BE2C (cell line): ENCODE results near the gene TNFRSF1B.

Source experiments
- DNase-seq: peaks from one replicate; pipeline ENCODE4 v3.0.0-alpha.2; 2020
- H3K27me3 ChIP-seq: fragments of 250-450 bp; sonication (Bioruptor Pico); 2 replicates; pipeline ENCODE4 v1.5.1; 2020; ENCODE audit warnings: mild to moderate bottlenecking
- H3K36me3 ChIP-seq: fragments of 250-450 bp; sonication (Bioruptor Pico); 2 replicates; pipeline ENCODE4 v1.5.1; 2020; ENCODE audit warnings: mild to moderate bottlenecking
- H3K4me1 ChIP-seq: fragments of 250-450 bp; sonication (Bioruptor Pico); 2 replicates; pipeline ENCODE4 v1.5.1; 2020
- H3K4me3 ChIP-seq: 2 replicates; pipeline ENCODE4 v1.5.1; 2011; ENCODE audit warnings: low read depth, low read length
- H3K9me3 ChIP-seq: fragments of 250-450 bp; sonication (Bioruptor Pico); 2 replicates; pipeline ENCODE4 v1.5.1; 2020
- TF ChIP-seq, protein P1 (sequence below): IDR thresholded peaks from 2 replicates; pipeline ENCODE4 v1.5.1; 2012; ENCODE audit warnings: mild to moderate bottlenecking, low read depth, low read length

Gene TNFRSF1B

DNA sequence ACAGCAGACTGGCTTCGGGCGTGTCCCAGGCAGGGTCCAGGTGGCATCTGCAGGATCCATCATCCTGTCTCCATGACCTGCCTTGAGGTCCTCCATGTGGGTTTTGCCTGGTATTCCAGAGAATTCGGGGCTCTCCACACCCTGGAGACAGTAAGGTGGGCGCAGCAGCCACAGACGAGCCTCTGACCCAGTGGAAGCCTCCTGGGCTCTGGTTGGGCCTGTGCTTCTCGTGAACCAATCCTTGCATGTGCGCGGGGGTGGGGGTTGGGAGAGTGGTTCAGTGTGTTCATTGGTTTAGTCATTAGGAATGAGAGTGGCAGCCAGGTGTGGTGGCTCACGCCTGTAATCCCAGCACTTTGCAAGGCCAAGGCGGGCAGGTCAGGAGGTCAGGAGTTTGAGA lies 32.1 kb upstream of the TNFRSF1B start:
- Histone ChIP-seq H3K4me1 (no peaks in the 10 kb centered on the region), H3K36me3 (no peaks in the 10 kb centered on the region), H3K27me3 (no peaks in the 10 kb centered on the region), H3K9me3 (no peaks in the 10 kb centered on the region), H3K4me3 (no peak overlapping the region)
- TF ChIP-seq, protein P1, sequence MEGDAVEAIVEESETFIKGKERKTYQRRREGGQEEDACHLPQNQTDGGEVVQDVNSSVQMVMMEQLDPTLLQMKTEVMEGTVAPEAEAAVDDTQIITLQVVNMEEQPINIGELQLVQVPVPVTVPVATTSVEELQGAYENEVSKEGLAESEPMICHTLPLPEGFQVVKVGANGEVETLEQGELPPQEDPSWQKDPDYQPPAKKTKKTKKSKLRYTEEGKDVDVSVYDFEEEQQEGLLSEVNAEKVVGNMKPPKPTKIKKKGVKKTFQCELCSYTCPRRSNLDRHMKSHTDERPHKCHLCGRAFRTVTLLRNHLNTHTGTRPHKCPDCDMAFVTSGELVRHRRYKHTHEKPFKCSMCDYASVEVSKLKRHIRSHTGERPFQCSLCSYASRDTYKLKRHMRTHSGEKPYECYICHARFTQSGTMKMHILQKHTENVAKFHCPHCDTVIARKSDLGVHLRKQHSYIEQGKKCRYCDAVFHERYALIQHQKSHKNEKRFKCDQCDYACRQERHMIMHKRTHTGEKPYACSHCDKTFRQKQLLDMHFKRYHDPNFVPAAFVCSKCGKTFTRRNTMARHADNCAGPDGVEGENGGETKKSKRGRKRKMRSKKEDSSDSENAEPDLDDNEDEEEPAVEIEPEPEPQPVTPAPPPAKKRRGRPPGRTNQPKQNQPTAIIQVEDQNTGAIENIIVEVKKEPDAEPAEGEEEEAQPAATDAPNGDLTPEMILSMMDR, result no peak
- DNase-seq, result no peak

DNA sequence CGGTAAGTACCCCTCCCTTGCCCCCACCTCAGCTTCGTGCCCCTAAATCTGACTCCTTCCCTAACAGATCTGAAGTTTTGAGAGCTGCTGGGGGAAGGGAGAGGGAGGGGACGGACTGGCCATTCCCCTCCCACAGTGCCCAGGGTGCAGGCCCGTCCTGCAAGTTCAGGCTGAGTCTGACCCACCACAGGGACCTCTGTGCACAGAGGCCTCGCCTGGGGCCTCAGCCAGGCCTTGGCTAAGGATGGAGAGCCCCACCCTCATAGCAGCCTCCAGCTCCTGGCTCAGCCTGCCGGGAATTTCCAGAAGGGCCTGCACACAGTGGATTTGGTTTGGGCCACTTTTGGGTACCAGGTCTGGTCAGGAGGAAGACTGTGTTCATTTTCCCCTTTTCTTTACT lies 31.2 kb upstream of the TNFRSF1B start:
- H3K36me3 ChIP-seq, result no peaks in the 10 kb centered on the region
- DNase-seq, result no peak
- H3K4me1 ChIP-seq, result no peaks in the 10 kb centered on the region
- H3K9me3 ChIP-seq, result no peaks in the 10 kb centered on the region
- H3K27me3 ChIP-seq, result no peaks in the 10 kb centered on the region
- no peak overlapping the region for H3K4me3 ChIP-seq
- TF ChIP-seq, protein P1, result no peak

DNA sequence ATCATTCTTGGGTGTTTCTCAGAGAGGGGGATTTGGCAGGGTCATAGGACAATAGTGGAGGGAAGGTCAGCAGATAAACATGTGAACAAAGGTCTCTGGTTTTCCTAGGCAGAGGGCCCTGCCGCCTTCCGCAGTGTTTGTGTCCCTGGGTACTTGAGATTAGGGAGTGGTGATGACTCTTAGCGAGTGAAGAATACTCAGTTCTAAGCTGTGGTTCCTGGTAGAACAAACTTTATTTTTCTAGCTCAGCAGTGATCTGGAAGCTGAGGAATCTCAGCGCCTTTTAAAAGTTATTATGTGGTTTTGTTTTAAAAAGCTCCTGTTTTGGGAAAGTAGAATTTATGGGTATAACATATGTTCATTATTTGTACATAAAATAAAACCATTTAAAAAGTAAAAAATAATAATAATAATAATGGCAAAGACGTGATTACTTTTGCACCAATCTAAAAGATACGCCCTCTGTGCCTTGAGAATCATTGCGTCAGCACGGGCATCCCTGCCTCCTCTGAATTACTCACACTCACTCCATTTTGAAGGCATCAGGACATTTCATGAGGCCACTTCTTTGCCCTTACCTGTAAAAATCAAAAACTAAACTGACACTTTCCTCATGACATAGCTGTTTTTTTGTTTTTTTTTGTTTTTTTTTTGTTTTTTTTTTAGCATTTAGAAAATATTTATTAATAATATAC lies 29.7 kb upstream of the TNFRSF1B start:
- Histone ChIP-seq H3K36me3 (no peaks in the 10 kb centered on the region), H3K27me3 (no peaks in the 10 kb centered on the region), H3K4me3 (no peak overlapping the region), H3K9me3 (no peaks in the 10 kb centered on the region), H3K4me1 (no peaks in the 10 kb centered on the region)
- DNase-seq, result no peak
- TF ChIP-seq, protein P1, result no peak

DNA sequence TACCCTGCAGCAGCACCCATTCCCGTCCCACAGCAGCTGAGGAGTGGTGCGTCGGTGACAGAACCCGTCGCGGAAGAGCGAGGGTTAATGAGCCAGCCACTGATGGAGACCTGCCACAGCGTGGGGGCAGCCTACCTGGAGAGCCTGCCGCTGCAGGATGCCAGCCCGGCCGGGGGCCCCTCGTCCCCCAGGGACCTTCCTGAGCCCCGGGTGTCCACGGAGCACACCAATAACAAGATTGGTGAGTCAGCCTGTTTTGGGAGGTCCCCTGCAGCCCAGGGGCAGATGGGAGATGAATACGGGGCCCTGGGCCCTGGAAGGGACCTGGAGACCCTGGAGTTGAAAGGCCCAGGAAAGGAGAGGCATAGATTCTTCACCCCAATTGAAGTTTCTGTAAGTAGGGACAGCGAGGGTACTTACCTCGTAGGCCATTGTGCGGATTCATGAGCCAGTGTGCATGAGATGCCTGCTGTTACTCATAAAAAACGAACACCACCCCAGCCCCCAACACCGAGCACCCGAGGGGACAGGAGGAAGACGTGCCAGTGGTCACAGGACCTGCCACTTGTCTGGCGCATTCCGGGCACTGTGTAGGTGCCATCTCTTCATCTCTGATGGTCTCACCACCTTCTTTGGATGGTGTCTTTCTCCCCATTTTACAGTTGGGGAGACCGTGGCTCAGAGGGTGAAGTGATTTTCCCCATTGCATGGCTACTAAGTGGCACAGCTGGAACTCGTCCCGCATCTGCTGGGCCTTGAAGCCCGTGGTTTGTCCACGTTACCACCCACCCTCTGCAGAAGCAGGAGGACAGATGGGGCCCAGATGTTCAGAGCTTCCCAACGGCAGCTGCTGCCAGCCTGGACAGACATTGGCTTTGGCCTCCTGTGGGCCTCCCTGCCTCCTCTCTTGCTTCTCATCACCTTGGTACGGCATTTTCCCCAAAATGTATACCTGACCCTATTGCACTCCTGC lies 28.3 kb upstream of the TNFRSF1B start:
- Histone ChIP-seq H3K4me3 (no peak overlapping the region), H3K27me3 (no peaks in the 10 kb centered on the region), H3K36me3 (no peaks in the 10 kb centered on the region), H3K9me3 (no peaks in the 10 kb centered on the region), H3K4me1 (no peaks in the 10 kb centered on the region)
- DNase-seq, result no peak
- TF ChIP-seq, protein P1, result no peak

DNA sequence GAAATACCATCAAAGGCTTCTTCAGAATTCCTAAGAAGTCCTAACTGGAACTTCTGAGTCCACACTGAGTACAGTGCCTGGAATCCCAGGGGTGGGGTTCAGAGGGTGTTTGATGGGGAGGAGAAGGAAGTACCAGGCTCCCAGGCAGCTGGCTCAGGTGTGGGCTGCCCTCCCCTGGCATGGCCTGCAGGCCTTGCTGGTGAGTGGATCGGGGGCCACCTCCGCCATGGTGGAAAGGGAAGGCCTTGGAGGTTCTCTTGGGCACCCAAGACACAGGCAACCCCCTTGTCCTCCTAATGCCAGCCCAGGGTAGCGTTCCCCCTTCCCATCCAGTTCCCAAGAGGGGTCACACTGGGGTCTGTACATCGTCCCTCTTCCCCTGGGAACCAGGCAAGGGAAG lies 26.8 kb upstream of the TNFRSF1B start:
- TF ChIP-seq, protein P1, result no peak
- no peak for DNase-seq
- Histone ChIP-seq H3K4me3 (no peak overlapping the region), H3K27me3 (no peaks in the 10 kb centered on the region), H3K36me3 (no peaks in the 10 kb centered on the region), H3K9me3 (no peaks in the 10 kb centered on the region), H3K4me1 (no peaks in the 10 kb centered on the region)
